Kidney glomerular epithelial cell (primary cell): Measurements from ENCODE around the gene STK4.
A peak's percentile ranks its signal among the peaks of the same experiment; 100 is the strongest.
"Not testable (repeated sequence)": the region's sequence is repeated elsewhere in the genome, so short reads cannot be mapped to it uniquely, and the experiment has no call there.

Experiments
- DNase-seq: peaks from one replicate; lab custom pipeline; 2025; lab: John Stamatoyannopoulos, UW

STK4 gene

GRCh38 chr20:44988631-44989171 is 22.4 kb downstream of the STK4 start:
- no peak for DNase-seq

DNA sequence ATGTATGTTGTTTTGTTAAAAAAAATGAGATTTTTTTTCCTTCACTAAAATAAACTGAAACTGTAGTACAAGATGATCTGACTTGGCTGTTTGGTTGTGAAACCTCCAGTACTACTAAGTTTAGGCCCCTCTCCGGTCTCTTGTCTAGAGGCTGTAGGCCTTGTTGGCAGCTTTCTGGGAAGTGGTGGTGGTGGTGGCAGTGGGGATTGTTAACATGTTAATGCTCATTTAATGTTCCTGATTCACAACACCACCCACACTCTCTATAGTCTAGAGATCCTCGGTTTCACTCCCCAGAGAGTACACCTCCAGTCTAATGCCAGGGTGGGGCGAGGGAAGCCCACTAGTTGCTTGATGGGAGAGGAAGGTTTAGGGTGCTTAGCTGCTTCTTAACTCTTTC is 24.1 kb downstream of the STK4 start:
- no peak for DNase-seq

GRCh38 chr20:44990957-44991356 is 24.6 kb downstream of the STK4 start:
- no peak for DNase-seq

- no peak for DNase-seq
These were observed 27.0 kb downstream of the STK4 start for GRCh38 chr20:44993343-44993742.

GRCh38 chr20:44997171-44997570 is 30.9 kb downstream of the STK4 start:
- DNase-seq = no peak

DNA sequence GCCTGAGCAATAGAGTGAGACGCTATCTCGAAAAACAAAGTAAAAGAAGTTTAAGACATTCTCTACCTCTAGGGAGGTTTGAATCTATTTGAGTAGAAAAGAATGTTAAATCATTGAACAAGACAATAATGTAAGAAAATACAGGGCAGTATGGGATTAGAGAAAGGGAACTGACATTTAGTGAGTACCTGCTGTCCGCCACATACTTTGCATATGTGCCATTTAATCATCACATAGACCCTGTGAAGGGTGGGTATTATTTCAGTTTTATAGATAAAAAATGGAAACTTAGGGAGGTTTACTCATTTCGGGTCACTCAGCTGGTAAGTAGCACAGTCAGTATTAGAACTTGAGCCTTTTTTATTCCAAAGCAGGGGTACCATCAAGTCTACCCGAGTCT is 31.4 kb downstream of the STK4 start:
- DNase-seq = no peak

GRCh38 chr20:45008521-45009049 is 42.3 kb downstream of the STK4 start:
- no peak for DNase-seq

DNA sequence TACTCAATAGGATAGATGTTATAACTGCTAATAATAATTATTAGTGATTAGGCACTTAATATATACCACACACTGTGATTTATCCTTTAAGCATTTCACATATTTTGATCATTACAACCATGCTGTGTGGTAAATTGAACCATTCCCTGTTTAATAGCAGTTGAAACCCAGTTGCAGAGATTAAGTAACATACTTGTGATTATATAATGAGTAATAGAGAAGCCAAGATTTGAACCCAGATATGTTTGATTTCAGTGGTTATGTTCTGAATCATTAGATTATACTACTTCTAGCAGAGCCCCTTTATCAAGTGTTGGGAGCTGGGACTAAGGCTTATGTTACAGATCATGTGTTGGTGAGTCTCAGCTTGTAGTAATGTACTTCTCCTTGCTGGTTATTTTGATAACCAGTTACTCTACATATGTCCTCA is 44.1 kb downstream of the STK4 start:
- DNase-seq = no peak

DNA sequence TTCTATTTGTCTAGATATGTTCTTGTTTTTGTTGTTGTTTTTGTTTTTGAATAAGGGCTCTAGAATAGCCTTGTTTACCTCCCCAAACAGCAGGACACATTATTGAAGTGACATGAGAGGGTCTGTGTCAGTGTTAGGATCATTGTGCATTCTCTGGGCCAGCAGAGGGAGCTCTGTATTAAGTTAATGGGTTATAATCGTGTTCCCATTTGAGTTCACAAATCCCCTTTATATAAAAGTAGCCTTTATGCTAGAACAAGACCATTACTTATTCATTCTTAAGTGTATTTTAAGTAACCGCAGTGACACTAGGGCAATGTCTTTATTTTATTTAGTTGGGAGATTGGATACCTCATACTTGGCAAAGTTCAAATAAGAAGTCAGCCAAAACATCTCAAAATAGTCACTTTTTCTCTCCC is 44.8 kb downstream of the STK4 start:
- peak; percentile 50 for DNase-seq

DNA sequence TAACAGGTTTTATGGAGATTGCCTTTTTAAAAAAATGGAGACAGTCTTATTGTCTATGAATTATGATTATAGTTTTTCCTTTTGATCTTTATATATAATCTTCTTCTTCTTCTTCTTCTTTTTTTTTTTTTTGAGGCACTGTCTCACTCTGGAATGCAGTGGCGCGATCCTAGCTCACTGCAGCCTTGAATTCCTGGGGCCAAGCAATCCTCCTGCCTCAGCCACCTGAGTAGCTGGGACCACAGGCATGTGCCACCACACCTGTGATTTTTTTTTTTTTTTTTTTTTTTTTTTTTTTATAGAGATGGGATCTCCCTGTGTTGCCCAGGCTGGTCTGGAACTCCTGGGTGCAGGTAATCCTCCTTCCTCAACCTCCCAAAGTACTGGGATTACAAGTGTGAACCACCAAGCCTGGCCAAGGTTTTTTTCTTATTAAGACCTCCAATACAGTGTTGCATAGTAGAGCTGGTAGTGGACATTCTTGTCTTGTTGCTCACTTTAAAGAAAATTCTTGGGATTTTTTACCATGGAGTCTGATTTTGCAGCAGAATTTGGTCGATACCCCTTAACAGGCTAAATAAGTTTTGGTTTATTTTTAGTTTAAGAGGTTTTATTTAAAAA is 46.5 kb downstream of the STK4 start:
- DNase-seq = peak; percentile 42

DNA sequence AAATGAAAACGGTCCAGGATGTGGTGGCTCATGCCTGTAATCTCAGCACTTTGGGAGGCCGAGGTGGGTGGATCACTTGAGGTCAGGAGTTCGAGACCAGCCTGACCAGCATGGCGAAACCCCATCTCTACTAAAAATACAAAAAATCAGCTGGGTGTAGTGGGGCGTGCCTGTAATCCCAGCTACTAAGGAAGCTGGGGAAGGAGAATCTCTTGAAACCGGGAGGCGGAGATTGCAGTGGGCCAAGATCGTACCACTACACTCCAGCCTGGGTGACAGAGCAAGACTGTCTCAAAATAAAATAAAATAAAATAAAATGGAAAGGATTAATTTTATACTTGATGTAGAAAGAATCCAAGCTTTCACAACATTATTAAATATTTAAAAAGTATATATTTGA is 47.8 kb downstream of the STK4 start:
- not testable (repeated sequence) for DNase-seq

DNA sequence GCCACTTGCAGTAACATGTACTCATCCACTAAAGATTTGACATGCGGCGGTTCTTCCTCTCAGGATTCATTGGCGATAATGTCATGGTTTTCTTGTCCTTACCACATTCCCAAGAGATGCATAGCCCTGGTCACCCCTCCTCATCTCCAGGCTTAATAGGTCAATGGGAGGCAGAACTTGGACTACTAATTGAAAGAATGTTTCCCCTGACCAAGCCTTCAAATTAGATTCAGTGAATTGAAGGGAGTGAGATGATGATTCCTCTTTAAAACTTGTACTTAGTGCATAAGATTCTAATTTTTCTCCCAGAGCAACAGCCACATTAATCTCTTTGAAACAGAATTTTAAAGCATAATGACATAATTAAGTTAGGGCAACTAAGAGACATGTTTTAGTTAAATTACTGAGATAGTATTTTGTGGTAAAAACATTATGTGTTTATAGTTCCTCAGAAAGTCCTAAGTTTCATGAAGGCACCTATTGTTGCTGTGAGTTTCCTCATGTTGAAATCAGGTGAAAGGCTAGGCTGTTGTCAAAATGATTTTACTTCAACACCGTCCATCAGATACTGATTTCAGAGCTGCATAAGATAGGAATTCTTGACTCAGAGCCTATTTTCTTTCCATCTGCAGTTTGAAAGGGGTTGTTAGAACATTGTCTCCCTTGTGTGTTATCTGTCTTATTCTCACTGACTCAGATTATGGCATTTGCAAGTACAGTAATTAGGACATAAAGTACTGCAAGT is 48.5 kb downstream of the STK4 start:
- no peak for DNase-seq

DNA sequence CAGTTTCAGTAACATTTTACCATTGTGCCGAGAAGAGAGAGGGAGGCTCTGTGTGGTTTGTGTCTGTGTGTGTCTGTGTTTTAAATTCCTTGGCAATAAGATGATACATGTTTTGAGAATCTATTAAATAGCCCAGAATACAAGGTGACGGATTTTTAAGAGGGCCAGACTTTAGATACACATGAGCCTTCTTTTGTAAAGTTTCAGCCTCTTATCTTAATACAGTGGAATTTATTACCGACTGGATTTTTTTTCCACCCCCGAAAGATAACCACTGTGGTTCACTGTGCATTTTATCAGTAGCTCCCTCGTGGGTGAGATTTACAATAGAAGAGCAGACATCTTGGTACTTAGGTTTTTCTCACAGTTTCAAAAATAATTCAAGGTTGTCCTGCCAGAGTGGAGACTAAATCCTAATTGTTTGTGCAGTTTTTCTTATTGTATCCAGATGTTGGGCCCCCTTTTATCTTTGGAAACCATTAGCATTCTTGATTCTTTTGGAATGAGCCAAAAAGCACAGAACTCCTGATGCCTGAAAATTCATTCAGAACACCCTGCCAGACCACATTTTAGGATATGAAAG is 49.9 kb downstream of the STK4 start:
- no peak for DNase-seq

- no peak for DNase-seq
These were observed 51.0 kb downstream of the STK4 start for GRCh38 chr20:45017281-45017680.

DNA sequence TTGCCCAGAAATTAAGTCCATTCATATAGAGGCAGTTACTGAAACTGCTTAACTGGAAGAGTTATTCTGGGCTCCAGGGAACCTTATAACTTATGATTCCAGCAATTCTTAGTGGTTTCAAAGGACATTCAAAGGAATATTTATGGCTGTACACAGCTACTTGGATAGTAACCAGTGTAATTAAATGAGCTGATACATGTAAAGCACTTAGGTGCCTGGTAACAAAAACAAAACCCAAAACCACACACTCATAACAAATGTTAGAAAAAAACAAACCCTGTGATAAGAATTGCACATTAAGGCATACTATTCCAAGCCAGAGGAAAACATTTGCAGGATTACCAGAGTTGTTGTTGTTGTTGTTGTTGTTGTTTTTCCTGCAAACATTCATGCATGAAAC is 51.5 kb downstream of the STK4 start:
- no peak for DNase-seq

- DNase-seq = no peak
These were observed 52.9 kb downstream of the STK4 start for GRCh38 chr20:45019027-45019761.

DNA sequence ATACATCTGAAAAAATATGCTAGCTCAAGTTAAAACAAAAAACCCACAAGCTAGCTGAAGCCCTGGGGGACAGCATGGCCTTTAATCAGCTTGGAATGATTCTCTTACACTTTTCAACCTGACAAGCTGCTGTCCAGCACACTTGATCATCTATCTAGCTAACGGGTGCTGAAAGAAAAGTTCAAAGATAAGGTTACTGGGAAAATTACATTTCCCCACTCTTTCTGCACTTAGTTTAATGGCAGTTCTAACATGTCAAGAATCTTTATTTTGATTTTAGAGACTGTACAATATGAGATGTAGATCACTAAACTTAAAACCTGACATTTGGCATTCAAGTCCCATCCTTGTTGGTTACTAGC is 53.4 kb downstream of the STK4 start:
- DNase-seq = no peak

DNA sequence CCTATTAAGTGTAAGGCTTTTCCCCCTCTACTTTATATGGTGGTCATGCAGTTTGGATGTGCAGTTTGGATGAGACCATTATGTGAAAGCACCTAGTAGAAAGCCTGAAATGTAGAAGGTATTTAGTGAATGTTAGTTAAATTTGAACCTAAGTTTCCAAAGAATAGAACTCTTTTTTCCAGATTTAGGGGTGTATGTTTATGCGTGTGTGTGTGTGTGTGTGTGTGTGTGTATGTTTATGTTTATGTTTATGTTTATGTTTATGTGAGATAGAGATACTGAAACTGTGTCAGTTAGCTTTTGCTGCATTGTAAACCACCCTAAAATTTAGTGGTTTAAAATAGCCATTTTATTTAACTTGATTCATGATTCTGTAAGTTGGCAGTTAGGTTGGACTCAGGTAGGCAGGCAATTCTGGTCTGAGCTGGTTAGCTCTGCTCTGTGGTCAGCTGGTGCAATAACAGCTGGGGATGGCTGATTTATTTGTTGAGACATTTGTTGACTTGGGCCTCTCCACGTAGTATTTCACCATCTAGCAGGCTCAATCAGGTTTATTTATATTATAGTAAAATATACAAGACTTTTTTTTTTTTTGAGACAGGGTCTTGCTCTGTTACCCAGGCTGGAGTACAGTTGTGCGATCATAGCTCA is 54.0 kb downstream of the STK4 start:
- DNase-seq = no peak

DNA sequence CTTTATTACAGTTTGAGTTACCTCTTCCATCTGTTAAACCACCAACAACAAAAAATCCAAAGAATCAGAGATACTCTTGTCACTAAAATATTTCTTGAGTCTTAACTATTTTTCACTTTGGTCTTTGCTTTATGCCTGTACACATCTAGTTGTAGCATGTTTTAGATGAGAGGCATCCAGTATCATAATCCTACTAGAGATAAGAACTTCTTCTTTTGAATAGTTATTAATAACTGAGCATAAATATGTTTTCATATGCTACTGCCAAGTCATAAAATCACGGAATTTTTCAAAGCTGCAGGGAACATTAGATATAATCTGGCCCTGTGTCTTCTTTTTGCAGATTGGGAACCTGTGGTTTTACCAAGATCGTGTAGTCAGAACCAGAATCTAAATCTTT is 55.3 kb downstream of the STK4 start:
- DNase-seq = no peak

- DNase-seq = not testable (repeated sequence)
These were observed 56.8 kb downstream of the STK4 start for GRCh38 chr20:45023140-45023539.

DNA sequence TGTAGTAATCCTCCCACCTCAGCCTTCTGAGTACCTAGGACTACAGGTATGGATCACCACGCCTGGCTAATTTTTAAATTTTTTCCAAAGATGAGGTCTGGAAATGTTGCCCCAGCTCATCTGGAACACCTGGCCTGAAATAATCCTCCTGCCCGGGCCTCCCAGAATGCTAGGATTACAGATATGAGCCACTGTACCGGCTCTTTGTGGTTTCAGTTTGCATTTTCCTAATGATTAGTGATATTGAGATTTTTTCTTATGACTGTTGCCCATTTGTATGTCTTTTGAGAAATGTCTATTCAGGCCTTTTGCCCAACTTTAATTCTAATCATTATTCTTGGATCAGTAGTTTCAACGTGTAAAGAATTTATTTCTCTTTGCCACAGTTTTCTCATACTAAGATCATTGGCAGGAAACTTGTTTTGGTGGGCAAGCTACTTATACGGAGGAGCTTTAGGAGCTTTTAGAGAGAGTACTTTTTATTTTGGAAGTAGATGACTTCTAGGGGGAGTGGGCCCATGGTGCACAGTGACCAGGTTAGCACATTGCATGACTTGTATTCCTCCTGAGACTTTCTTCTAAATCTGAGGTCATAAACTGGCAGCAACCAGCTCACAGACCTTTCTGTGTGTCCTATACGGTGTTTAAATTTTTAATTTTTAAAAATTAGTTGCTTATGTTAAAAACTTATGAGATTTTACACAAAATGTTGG is 62.3 kb downstream of the STK4 start:
- DNase-seq = no peak
